ENCODE measurements around the gene RPS18.

- TF ChIP-seq CTCF (IDR thresholded peaks at IDR 0.05) (no peak), POLR2A (IDR thresholded peaks at IDR 0.05) (no peak)
These were observed 49.4 kb downstream of the RPS18 start for GRCh38 chr6:33321227-33321626.

All from adrenal gland (tissue), 5 donors.